Natural killer cell (primary cell): ENCODE data around the gene GVQW3. TPM values are rescaled to one million over a fixed set of nuclear protein-coding genes. Genes with fewer than 3 reads are reported as not detected.

ENCODE experiments used
- ATAC-seq, 3 donors: fragments of 150-1000 bp in 2 of 3; fragments of 200-7000 bp in 1 of 3; cut with Tn5 transposase; 1 replicate in 1 of 3; 2 replicates in 2 of 3; pipeline ENCODE4 v1.10.0; 2021; ENCODE audit warnings: mild to moderate bottlenecking in 2 of 3, moderate library complexity in 2 of 3
- DNase-seq, 2 donors: peaks; one replicate each; pipeline versions ENCODE4 v3.0.0 to v3.0.0-alpha.2; 2013 to 2021; ENCODE audit warnings: mixed read lengths in 1 of 2
- H3K27ac ChIP-seq: one replicate; pipeline ENCODE4 v1.5.1; 2013; ENCODE audit warnings: mild to moderate bottlenecking, low read length
- H3K27me3 ChIP-seq: one replicate; pipeline ENCODE4 v1.6.1; 2013; ENCODE audit warnings: low read length; ENCODE audit not compliant: control insufficient read depth, insufficient read depth
- H3K36me3 ChIP-seq: one replicate; pipeline ENCODE4 v1.6.1; 2013; ENCODE audit warnings: low read length; ENCODE audit not compliant: control insufficient read depth, insufficient read depth
- H3K4me1 ChIP-seq: one replicate; pipeline ENCODE4 v1.6.1; 2013; ENCODE audit warnings: low read length; ENCODE audit not compliant: control insufficient read depth, insufficient read depth
- H3K4me3 ChIP-seq: one replicate; pipeline ENCODE4 v1.5.1; 2013; ENCODE audit warnings: low read length
- H3K9me3 ChIP-seq: one replicate; pipeline ENCODE4 v1.6.1; 2013; ENCODE audit warnings: low read length; ENCODE audit not compliant: control insufficient read depth, insufficient read depth
- H3K27ac Mint-ChIP-seq, 2 donors: one replicate each; pipeline ENCODE4 v1.8.0; 2022; ENCODE audit warnings: mild to moderate bottlenecking in 2 of 2, mixed read lengths in 2 of 2, moderate library complexity in 1 of 2
- H3K27me3 Mint-ChIP-seq, 2 donors: one replicate each; pipeline ENCODE4 v1.8.0; 2022; ENCODE audit warnings: low read depth in 2 of 2, mixed read lengths in 2 of 2
- H3K36me3 Mint-ChIP-seq: one replicate; pipeline ENCODE4 v1.8.0; 2022; ENCODE audit warnings: mixed read lengths
- H3K4me1 Mint-ChIP-seq, 2 donors: one replicate each; pipeline ENCODE4 v1.8.0; 2022; ENCODE audit warnings: mixed read lengths in 2 of 2
- H3K4me3 Mint-ChIP-seq: one replicate; pipeline ENCODE4 v1.8.0; 2022; ENCODE audit warnings: mild to moderate bottlenecking, moderate library complexity, mixed read lengths
- H3K9me3 Mint-ChIP-seq, 2 donors: one replicate each; pipeline ENCODE4 v1.8.0; 2022; ENCODE audit warnings: mixed read lengths in 2 of 2
- CTCF ChIP-seq: fragments of 200-600 bp; IDR thresholded peaks from one replicate; pipeline ENCODE4 v1.8.0; 2022; ENCODE audit warnings: antibody characterized with exemption
- WGBS: methylation state at CpG from one replicate; pipeline ENCODE4 v1.1.7; 2013; ENCODE audit warnings: missing lambda C conversion rate; ENCODE audit not compliant: insufficient coverage; 5-methylcytosine and 5-hydroxymethylcytosine counted together
- intact Hi-C: fragments of 100-400 bp; cut with micrococcal nuclease; formaldehyde crosslinking; loops from one replicate; pipeline ENCODE4 v1.14.2; 2022
- total RNA-seq, 4 donors: library from RNA; stranded (reverse); fragments of 120-200 nt in 1 of 4; gene quantifications; one replicate each; pipeline versions ENCODE4 v1.2.3 to v1.2.4, GENCODE V29; 2013 to 2022

Gene GVQW3
- total RNA-seq, 3 donors from 2014 or later (not counting 1 experiment from before 2014, with no cell fraction given) = 3.2 to 5.6 (median 4.0) TPM

- Histone ChIP-seq H3K4me1 (no peaks in the 10 kb centered on the region), H3K9me3 (no peaks in the 10 kb centered on the region), H3K27me3 (no peaks in the 10 kb centered on the region), H3K36me3 (peaks cover 12% of the 10 kb centered on the region), H3K4me3 (no peak overlapping the region), H3K27ac (no peak overlapping the region)
- intact Hi-C loops = no loop called here
- no peak overlapping the region for H3K27ac Mint-ChIP-seq
- no peak overlapping the region for H3K4me3 Mint-ChIP-seq
- H3K27me3 Mint-ChIP-seq = no peaks in the 10 kb centered on the region
- WGBS = 67% methylated on average over 2 of the region's 2 CpGs
- peaks cover 10% of the 10 kb centered on the region for H3K36me3 Mint-ChIP-seq
- ATAC-seq (no peak), DNase-seq (no peak)
- H3K9me3 Mint-ChIP-seq = no peaks in the 10 kb centered on the region
- no peak for TF ChIP-seq CTCF
- no peaks in the 10 kb centered on the region for H3K4me1 Mint-ChIP-seq
Measured at GRCh38 chr11:76347466-76347865, 33.7 kb upstream of the GVQW3 start.

DNA sequence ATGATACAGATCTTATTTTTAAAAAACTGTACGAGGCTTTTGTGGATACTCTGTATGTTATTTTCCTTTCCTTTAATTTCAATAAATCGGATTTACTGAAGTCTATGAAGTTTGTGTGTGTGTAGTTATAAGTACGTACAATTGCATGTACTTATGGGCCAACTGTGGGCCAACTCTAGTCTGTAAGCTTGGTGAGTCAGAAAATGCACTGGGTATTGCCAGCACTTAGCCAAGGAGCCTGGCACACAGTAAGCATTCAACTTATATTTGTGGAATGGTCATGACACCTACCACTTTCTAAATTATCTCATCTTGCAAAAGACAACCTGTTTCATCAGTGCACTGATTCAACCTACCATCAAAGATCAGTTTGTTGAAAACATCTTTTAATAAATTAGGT, 32.8 kb upstream of the GVQW3 start:
- peaks cover 19% of the 10 kb centered on the region for H3K36me3 ChIP-seq
- ATAC-seq (no peak), DNase-seq (no peak)
- Mint-ChIP-seq H3K27me3 (no peaks in the 10 kb centered on the region), H3K36me3 (peaks cover 19% of the 10 kb centered on the region), H3K9me3 (no peaks in the 10 kb centered on the region), H3K4me1 (no peaks in the 10 kb centered on the region), H3K4me3 (no peak overlapping the region), H3K27ac (no peak overlapping the region)
- intact Hi-C loops = no loop called here
- 100% methylated on average over 2 of the region's 3 CpGs for WGBS
- no peaks in the 10 kb centered on the region for H3K9me3 ChIP-seq
- no peak overlapping the region for H3K4me3 ChIP-seq
- H3K27ac ChIP-seq = no peak overlapping the region
- H3K4me1 ChIP-seq = no peaks in the 10 kb centered on the region
- no peaks in the 10 kb centered on the region for H3K27me3 ChIP-seq
- no peak for TF ChIP-seq CTCF

GRCh38 chr11:76355172-76355571, 26.0 kb upstream of the GVQW3 start:
- no peak overlapping the region for H3K4me3 Mint-ChIP-seq
- H3K9me3 ChIP-seq = peaks cover 10% of the 10 kb centered on the region
- H3K4me1 ChIP-seq = no peaks in the 10 kb centered on the region
- no peak for DNase-seq
- H3K27ac Mint-ChIP-seq = no peak overlapping the region
- H3K4me1 Mint-ChIP-seq = peaks cover 0 to 13% of the 10 kb centered on the region in 2 donors
- H3K9me3 Mint-ChIP-seq = peaks cover 4 to 11% of the 10 kb centered on the region in 2 donors
- ATAC-seq = no peak
- H3K27me3 Mint-ChIP-seq = no peaks in the 10 kb centered on the region
- H3K27me3 ChIP-seq = no peaks in the 10 kb centered on the region
- no peak for TF ChIP-seq CTCF
- WGBS = 100% methylated on average over 1 of the region's 1 CpG
- peaks cover 40% of the 10 kb centered on the region for H3K36me3 ChIP-seq
- H3K4me3 ChIP-seq = no peak overlapping the region
- peaks cover 43% of the 10 kb centered on the region for H3K36me3 Mint-ChIP-seq
- no peak overlapping the region for H3K27ac ChIP-seq
- intact Hi-C loops = no loop called here

DNA sequence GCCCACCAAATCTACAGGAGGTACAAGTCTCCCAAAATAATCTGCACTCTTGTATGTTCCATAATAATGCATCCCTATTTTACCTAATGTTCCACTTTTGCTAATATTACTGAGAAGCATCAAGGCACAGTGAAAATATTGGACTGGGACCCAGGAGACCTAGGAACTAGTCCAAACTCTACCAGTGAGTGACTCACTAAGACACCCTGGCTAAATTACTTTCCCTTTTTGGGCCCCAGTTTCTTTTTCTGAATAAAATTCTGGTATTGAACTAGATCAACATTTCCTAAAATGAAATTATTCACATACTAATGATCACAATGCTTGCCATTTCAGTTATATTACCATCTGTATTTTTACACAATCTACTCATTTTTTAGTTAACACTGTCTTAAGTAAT, 19.7 kb upstream of the GVQW3 start:
- TF ChIP-seq CTCF = no peak
- Histone ChIP-seq H3K27ac (no peak overlapping the region), H3K36me3 (peaks cover 20% of the 10 kb centered on the region), H3K4me3 (no peak overlapping the region), H3K9me3 (no peaks in the 10 kb centered on the region), H3K4me1 (no peaks in the 10 kb centered on the region), H3K27me3 (no peaks in the 10 kb centered on the region)
- no peak overlapping the region for H3K4me3 Mint-ChIP-seq
- peak overlapping the region in 1 of 2 donors; percentile 38 for H3K27ac Mint-ChIP-seq
- H3K27me3 Mint-ChIP-seq = no peaks in the 10 kb centered on the region
- H3K36me3 Mint-ChIP-seq = no peaks in the 10 kb centered on the region
- ATAC-seq (no peak), DNase-seq (no peak)
- no peaks in the 10 kb centered on the region for H3K9me3 Mint-ChIP-seq
- H3K4me1 Mint-ChIP-seq = peaks cover 9 to 37% of the 10 kb centered on the region in 2 donors
- intact Hi-C loops = no loop called here
